HFFc6 (cell line): Measurements from ENCODE around the gene NSMF. TPM values are rescaled to one million over a fixed set of nuclear protein-coding genes. Genes with fewer than 3 reads are reported as not detected.

Experiments
- DNase-seq: peaks from one replicate; pipeline ENCODE4 v3.0.0-alpha.2; 2018
- H3K27ac Mint-ChIP-seq: 2 replicates; pipeline ENCODE4 v1.8.0; 2020; ENCODE audit warnings: mild to moderate bottlenecking, mixed read lengths
- H3K27me3 Mint-ChIP-seq: 2 replicates; pipeline ENCODE4 v1.8.0; 2021; ENCODE audit warnings: mild to moderate bottlenecking, moderate library complexity, mixed read lengths; ENCODE audit not compliant: insufficient read depth
- H3K36me3 Mint-ChIP-seq: 2 replicates; pipeline ENCODE4 v1.8.0; 2021; ENCODE audit warnings: low read depth, mixed read lengths
- H3K4me1 Mint-ChIP-seq: 2 replicates; pipeline ENCODE4 v1.8.0; 2020; ENCODE audit warnings: low read depth, mixed read lengths
- H3K4me3 Mint-ChIP-seq: 2 replicates; pipeline ENCODE4 v1.8.0; 2020; ENCODE audit warnings: mild to moderate bottlenecking, moderate library complexity, mixed read lengths
- H3K9me3 Mint-ChIP-seq: 2 replicates; pipeline ENCODE4 v1.8.0; 2020; ENCODE audit warnings: mild to moderate bottlenecking, mixed read lengths
- total RNA-seq, 6 experiments: library from RNA; stranded (reverse); fragmentation: NEBNext Ultra II Directional; extraction: Animal tissue kit (Norgen Biotek cat#: 25700); gene quantifications; 2 replicates in 1 of 6; 3 replicates in 5 of 6; pipeline ENCODE4 v1.2.3, GENCODE V29; 2021
- TF ChIP-seq, protein P1 (sequence below): fragments of 200-600 bp; sonication (generic); IDR thresholded peaks from 2 replicates; pipeline ENCODE4 v1.5.0; 2021; ENCODE audit warnings: antibody characterized with exemption, mild to moderate bottlenecking

NSMF gene
- total RNA-seq, 6 experiments from 2014 or later: 24.3 to 29.9 (median 26.4) TPM

DNA sequence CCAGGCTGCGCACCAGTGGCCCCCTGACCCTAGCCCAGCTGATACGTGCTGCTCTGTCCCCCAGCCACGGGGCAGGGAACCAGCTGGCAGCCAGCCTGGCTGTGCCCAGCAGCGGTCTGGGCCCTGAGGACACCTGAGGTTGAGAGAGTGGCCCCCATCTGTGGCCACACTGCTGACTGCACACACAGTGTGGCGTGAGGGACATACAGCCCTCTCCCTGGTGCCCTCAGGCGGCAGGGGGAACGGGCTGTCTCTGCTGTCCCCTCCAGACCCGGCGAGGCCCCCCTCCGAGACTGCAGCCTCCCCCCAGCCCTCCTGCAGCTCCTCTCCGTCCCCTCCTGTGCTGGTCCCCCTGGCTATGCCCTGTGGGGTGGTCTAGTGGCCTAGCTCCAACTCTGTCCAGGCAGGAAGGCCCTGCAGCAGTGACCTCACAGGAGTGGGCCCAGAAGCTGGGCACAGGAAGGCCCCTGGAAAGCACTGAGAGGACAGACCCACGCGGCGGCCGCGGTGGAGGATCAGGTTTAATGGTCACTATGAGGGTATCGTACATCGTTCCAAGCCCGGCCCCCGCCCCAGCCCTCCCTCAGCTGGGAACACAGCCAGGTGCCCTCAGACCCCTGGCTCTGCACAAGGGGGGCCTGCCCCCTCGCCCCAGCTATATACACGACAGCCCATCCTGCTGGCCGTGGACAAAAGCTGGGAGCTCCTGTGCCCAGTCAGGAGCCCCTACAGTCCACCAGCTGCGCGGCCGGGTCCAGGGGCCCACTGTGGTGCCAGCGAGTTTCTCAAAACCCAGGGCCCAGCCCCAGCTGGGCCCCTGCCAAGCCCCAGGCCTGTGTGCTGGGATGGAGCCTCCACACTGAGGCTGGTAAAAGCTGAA is 11.2 kb downstream of the NSMF start:
- no peaks in the 10 kb centered on the region for H3K36me3 Mint-ChIP-seq
- peaks cover 24% of the 10 kb centered on the region for H3K4me1 Mint-ChIP-seq
- TF ChIP-seq, protein P1, sequence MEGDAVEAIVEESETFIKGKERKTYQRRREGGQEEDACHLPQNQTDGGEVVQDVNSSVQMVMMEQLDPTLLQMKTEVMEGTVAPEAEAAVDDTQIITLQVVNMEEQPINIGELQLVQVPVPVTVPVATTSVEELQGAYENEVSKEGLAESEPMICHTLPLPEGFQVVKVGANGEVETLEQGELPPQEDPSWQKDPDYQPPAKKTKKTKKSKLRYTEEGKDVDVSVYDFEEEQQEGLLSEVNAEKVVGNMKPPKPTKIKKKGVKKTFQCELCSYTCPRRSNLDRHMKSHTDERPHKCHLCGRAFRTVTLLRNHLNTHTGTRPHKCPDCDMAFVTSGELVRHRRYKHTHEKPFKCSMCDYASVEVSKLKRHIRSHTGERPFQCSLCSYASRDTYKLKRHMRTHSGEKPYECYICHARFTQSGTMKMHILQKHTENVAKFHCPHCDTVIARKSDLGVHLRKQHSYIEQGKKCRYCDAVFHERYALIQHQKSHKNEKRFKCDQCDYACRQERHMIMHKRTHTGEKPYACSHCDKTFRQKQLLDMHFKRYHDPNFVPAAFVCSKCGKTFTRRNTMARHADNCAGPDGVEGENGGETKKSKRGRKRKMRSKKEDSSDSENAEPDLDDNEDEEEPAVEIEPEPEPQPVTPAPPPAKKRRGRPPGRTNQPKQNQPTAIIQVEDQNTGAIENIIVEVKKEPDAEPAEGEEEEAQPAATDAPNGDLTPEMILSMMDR: no peak
- H3K9me3 Mint-ChIP-seq: no peaks in the 10 kb centered on the region
- DNase-seq: no peak
- H3K4me3 Mint-ChIP-seq: no peak overlapping the region
- no peaks in the 10 kb centered on the region for H3K27me3 Mint-ChIP-seq
- H3K27ac Mint-ChIP-seq: no peak overlapping the region

DNA sequence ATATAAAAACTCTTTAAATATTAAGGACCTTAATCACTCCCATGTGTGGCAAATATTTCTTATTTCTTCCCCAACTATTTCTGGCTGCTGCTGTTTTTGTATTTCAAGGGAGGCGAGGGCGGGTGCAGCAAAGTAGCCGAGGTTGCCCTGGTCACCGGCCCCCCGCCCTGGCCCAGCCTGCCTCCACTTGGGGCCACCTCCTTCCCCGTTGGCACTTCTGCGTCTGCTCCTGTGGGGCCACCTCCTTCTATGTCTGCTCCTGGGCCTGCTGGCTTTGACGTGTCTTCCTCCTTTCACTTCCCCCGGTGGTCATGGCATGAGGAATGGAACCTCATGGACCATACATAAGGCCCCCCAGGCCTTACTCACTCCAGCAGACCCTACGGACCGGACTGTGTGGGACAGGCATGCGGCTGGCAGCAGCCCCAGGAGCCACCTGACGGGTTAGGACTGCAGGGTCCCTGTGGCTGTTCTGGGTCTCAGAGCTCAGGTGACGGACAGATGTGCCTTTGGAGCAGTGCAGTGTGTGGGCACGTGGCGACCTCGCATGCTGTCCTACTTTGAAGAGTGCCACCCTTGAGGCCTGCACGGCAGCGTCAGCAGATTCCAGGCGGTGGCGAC is 12.2 kb downstream of the NSMF start:
- H3K4me3 Mint-ChIP-seq: no peak overlapping the region
- H3K9me3 Mint-ChIP-seq: no peaks in the 10 kb centered on the region
- TF ChIP-seq, protein P1: no peak
- H3K27me3 Mint-ChIP-seq: peaks cover under 1% of the 10 kb centered on the region; the same call in 1 of the 2 replicates
- H3K36me3 Mint-ChIP-seq: no peaks in the 10 kb centered on the region
- H3K4me1 Mint-ChIP-seq: peaks cover 27% of the 10 kb centered on the region
- DNase-seq: no peak
- H3K27ac Mint-ChIP-seq: no peak overlapping the region

DNA sequence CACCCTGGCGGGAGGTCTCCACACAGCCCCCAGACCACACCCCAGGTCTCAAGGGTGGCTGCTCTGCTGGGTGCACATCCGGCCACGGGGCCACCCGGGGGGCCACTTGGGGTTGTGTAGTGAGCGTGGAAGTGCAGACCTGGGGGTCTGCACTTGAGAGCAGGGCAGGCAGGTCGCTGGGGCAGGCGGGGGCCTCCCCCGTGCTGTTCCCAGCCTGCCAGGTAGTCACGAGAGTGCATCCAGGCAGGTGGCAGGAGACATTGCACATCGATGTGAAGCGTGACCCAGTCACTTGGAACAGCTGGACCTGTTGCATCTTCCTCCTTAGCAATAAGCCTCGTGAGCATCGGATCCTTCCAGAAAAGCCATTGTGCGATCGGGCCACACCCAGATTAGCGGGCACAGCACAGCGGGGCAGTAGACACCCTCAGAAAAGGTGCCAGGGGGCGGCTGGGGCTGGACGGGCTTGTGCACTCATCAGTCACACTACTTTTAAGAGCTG is 13.2 kb downstream of the NSMF start:
- Mint-ChIP-seq H3K27ac (no peak overlapping the region), H3K4me3 (no peak overlapping the region), H3K9me3 (no peaks in the 10 kb centered on the region), H3K27me3 (peaks cover 2% of the 10 kb centered on the region; the same call in 1 of the 2 replicates), H3K4me1 (peaks cover 30% of the 10 kb centered on the region), H3K36me3 (no peaks in the 10 kb centered on the region)
- TF ChIP-seq, protein P1: no peak
- DNase-seq: no peak

DNA sequence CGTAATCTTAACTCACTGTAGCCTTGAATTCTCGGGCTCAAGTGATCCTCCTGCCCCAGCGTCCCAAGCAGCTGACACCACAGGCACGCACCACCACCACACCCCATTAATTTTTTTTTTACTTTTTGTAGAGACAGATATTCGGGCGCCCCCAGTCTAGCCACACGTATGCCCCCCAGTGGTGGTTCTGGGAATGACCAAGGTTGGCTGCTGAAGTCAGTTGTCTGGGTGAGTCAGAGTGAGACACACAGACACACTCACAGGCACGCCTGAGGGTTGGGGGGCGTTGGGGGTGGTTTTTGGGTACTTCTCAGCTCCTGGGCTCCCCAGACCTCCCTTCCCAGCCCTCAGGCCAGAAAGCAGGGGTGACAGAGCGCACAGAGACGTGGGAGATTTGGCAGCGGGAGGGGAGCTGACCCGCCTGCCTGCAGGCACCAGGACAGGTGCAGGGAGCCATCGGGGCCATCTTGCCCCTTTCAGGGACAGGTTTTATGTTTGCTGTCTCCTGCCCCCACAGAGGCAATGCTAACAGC is 13.8 kb downstream of the NSMF start:
- Mint-ChIP-seq H3K4me3 (no peak overlapping the region), H3K27ac (no peak overlapping the region), H3K4me1 (peaks cover 30% of the 10 kb centered on the region), H3K27me3 (peaks cover 2% of the 10 kb centered on the region; the same call in 1 of the 2 replicates), H3K9me3 (no peaks in the 10 kb centered on the region), H3K36me3 (no peaks in the 10 kb centered on the region)
- peak; percentile 82 for DNase-seq
- TF ChIP-seq, protein P1: peak; percentile 90

DNA sequence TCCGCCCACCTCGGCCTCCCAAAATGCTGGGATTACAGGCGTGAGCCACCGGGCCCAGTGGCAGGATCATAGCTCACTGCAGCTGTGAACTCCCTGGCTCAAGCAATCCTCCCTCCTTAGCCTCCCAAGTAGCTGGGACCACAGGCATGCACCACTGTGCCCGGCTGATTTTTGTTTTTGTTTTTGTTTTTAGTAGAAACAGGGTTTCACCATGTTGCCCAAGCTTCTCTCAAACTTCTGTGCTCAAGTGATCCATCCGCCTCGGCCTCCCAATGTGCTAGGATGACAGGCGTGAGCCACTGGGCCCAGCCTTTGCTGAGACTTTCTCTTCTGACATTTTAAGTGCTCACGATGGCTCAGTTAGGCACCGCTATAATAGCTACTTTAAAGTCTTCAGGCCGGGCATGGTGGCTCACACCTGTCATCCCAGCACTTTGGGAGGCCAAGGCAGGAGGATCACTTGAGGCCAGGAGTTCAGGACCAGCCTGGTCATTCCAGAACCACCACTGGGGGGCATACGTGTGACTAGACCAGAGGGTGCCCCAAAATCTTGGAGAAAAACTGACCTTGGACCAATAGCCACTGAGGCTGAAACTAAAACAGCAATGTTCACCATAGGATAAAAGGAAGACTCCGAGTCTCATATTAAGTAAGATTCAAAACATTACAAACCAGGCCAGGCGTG is 14.9 kb downstream of the NSMF start:
- Mint-ChIP-seq H3K4me3 (no peak overlapping the region), H3K36me3 (no peaks in the 10 kb centered on the region), H3K9me3 (no peaks in the 10 kb centered on the region), H3K4me1 (peaks cover 30% of the 10 kb centered on the region), H3K27ac (no peak overlapping the region), H3K27me3 (peaks cover 2% of the 10 kb centered on the region; the same call in 1 of the 2 replicates)
- no peak for DNase-seq
- TF ChIP-seq, protein P1: peak; percentile 32; the same call in 1 of the 2 replicates
